PFSK-1 (cell line): ENCODE data around the gene RPL19.

ENCODE experiments used
- POLR2AphosphoS5 ChIP-seq: IDR thresholded peaks from 2 replicates; pipeline ENCODE4 v1.6.1; 2012; ENCODE audit warnings: low read depth, mild to moderate bottlenecking, control low read depth, low read length, moderate library complexity
- TAF1 ChIP-seq: IDR thresholded peaks from 2 replicates; pipeline ENCODE4 v1.6.1; 2012; ENCODE audit warnings: low read length, control low read depth, borderline replicate concordance; ENCODE audit not compliant: insufficient read depth

- TF ChIP-seq POLR2AphosphoS5 (peak; percentile 47), TAF1 (no peak)
These were observed 951 bp downstream of the RPL19 start for GRCh38 chr17:39200957-39201510.
